ENCODE results near the gene C1QL4.

DNA sequence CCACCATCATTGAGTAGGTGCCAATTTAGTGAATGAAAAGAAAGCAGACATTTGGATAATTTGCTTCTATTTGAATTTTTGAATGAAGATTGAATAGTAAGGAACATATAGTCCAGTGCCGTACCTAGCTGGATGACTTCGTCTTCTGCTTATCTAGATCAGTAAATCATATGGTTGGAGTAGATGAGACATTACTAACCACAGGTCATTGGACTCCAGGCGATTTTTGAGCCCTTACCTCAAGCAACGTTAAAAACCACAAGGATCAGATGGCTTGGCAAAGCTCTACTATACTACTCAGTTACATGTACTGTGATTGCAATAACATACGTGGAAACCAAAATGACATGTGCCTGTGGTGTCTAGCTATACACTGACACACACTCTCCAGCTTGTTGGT lies 28.6 kb upstream of the C1QL4 start:
- TF ChIP-seq, protein P1, sequence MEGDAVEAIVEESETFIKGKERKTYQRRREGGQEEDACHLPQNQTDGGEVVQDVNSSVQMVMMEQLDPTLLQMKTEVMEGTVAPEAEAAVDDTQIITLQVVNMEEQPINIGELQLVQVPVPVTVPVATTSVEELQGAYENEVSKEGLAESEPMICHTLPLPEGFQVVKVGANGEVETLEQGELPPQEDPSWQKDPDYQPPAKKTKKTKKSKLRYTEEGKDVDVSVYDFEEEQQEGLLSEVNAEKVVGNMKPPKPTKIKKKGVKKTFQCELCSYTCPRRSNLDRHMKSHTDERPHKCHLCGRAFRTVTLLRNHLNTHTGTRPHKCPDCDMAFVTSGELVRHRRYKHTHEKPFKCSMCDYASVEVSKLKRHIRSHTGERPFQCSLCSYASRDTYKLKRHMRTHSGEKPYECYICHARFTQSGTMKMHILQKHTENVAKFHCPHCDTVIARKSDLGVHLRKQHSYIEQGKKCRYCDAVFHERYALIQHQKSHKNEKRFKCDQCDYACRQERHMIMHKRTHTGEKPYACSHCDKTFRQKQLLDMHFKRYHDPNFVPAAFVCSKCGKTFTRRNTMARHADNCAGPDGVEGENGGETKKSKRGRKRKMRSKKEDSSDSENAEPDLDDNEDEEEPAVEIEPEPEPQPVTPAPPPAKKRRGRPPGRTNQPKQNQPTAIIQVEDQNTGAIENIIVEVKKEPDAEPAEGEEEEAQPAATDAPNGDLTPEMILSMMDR (IDR thresholded peaks at IDR 0.05) = no peak
- TF ChIP-seq POLR2A (IDR thresholded peaks at IDR 0.05) = no peak

Measured in Peyer's patch (tissue), 4 donors.